Left cardiac atrium (tissue), 4 donors: ENCODE results near the gene FNDC5. TPM values are rescaled to one million over a fixed set of nuclear protein-coding genes. Genes with fewer than 3 reads are reported as not detected.
A peak's percentile ranks its signal among the peaks of the same experiment; 100 is the strongest.

Source experiments
- ATAC-seq, 2 donors: fragments of 200-7000 bp; cut with Tn5 transposase; one replicate each; pipeline ENCODE4 v1.9.1; 2020; ENCODE audit warnings: mild to moderate bottlenecking in 2 of 2, moderate library complexity in 2 of 2
- DNase-seq: peaks from one replicate; pipeline ENCODE4 v3.0.0-alpha.2; 2020
- intact Hi-C, 2 donors: fragments of 100-400 bp; cut with DNase I; formaldehyde crosslinking; loops; one replicate each; pipeline versions ENCODE4 v1.14.1 to v1.15.1; 2022 to 2023
- total RNA-seq, 2 donors: library from RNA; stranded (reverse); fragmentation: NEBNext Ultra II Directional; extraction: Animal tissue kit (Norgen Biotek cat#: 25700); gene quantifications; one replicate each; pipeline ENCODE4 v1.2.1, GENCODE V29; 2021
- donor health status: DM: no; HTN: yes; CAD: no.
- donor health status: DM: no; HTN: yes; CAD: no; lungs with severe emphysema.
- donor health status: DM: yes; HTN: yes; CAD: no.
- donor health status: Dilated cardiomyopathy.

The FNDC5 gene
- total RNA-seq, 2 donors from 2014 or later, result 74.3 to 92.5 TPM

DNA sequence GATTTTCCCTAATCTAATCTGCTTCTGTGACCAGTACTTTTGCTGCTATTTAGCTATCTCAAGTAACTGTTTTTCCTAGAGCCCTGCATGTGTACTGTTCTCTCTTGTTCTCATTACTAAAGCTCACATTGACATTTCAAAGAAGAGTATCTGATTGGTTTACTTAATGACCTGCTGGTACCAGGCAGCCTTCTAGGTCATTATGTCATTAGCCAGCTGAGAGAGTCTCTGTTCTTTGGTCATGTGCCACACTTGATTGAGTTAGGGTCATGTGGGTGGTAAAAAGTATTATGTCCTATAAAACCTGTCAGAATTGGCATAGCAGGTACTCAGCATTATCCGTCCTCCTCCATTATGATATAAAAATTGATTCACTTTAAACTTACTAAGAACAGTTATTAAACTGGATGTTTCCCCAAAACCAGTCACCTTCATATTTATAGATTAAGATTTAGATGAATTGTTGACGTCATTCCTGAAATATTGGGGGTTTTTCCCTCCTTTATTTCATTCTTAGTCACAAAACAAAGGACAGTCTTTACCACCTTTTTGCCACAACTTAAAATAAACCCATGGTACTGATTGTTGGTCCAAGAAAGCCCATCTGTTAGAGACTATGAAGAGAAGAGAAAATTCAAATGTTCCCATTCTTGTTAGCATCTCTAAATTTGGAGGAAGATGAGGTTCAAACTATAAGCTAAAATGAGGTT, 22.2 kb downstream of the FNDC5 start:
- ATAC-seq, result no peak
- DNase-seq, result no peak
- intact Hi-C loops, result no loop called here

DNA sequence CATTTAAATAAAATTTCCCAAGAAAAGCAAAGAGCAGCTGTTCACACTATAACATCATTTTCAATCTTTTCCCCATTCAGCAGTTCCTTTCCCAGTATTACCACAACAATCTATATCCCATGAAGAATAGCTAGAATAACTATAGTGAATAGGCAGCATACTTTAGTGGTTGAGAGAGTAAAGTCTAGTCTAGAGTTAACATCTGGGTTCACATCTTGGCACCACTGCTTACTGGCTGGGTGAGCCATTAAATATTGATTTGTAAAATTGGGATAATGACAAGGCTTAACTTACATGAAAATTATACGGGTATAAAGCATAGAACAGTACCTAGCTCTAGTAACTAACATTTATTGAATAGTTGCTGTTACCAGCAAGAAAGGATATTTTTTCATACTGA, 38.8 kb downstream of the FNDC5 start:
- intact Hi-C loops, result no loop called here
- ATAC-seq (no peak), DNase-seq (no peak)

DNA sequence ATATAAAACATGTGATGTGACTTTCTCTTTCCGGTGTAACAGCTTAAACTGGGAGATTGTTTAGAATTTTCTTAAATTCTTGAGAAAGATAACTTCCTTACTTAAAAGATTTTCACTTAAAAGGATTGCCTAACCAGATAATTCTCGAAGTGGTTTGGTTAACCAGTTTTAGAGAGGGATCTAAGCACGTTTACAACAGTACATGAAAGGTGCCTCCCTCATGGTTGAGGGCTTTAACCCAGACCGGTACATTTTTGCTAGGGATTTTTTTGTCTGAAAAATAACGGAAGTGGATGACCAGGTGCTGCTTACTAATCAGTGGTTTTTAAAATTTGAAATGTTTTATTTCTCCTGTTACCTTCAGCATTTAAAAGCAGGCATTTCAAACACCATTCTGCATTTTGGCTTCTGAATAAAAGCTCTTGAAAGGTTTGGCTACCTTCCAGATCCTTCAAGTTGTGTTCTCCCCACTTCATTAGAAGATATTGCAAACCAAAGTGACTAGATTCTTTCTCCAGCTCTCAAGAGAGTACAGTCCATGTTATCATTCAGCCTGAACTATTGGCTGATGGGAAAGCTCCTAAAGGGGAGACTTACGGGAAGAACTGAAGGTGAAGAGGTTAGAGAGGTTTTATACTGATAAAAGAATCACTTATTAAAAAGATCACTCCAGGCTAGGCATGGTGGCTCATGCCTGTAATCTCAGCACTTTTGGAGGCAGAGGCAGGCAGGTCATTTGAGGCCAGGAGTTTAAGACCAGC, 40.4 kb downstream of the FNDC5 start:
- DNase-seq (no peak), ATAC-seq (no peak)
- intact Hi-C loops, result no loop called here

DNA sequence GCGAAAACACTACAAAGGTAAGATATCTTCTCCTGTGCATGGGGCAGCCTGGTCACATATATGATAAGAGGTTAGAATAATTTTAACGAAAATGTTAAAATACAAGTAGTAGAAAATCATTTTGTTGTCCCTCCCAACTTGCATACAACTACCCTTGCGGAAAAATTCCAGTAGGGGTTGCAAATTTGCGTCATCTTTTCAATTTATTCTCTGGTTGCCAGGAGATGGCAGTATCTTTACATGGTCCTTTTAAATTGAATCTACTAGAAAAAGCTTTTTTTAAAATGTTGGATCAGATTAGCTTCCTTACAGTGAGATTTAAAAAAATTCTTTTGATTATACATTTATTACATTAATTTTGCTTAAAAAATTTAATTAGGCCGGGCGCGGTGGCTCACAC, 42.4 kb downstream of the FNDC5 start:
- ATAC-seq (no peak), DNase-seq (no peak)
- intact Hi-C loops, result no loop called here

DNA sequence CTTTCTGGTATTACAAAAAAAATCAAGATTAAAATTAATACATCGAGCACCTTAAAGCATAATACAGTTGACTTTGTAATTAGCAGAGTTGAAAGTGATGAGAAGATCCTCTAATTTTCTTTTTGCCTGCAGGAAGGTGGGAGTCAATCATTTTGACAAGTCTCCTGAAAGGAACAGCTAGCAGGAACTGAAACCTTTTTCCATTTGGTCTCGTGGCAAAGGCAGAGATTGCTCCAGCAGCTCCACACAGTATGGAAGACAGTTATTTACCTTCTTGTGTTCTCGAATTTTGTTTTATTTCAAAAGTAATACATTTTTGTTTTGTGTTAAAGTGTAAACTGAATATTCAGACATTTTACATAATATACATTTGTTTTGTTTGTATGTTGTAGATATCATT, 45.5 kb downstream of the FNDC5 start:
- DNase-seq (no peak), ATAC-seq (no peak)
- intact Hi-C loops, result no loop called here

DNA sequence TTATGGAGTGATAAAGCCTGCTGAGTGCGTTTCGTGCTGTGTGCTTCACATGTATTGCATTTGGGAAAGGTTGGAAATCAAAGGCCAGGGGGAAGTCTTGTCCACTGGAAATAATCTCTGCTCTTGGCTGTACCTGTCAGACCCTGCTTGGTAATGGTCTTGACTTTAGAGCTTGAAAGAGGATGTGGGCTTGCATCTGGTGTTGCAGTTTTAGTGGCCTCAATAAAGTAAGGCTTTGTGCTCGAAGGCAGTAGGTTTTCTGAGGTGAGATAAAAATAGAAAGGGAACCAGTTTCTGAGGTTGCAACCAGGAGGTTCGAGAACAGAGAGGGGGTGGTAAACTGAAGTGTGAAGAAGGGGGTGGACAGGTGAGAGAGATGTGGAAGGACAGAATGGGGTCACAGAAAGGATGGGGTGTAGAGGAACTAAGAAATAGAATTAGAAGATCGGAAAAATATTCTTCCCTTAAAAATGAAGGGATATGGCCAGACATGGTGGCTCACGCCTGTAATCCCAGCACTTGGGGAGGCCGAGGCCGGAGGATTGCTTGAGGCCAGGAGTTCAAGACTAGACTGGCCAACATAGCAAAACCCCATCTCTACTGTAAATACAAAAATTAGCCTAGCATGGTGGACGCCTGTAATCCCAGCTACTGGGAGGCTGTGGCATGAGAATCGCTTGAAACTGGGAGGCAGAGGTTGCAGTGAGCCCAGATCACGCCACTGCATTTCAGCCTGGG, 51.7 kb downstream of the FNDC5 start:
- DNase-seq, result no peak
- intact Hi-C loops, result no loop called here
- no peak for ATAC-seq

DNA sequence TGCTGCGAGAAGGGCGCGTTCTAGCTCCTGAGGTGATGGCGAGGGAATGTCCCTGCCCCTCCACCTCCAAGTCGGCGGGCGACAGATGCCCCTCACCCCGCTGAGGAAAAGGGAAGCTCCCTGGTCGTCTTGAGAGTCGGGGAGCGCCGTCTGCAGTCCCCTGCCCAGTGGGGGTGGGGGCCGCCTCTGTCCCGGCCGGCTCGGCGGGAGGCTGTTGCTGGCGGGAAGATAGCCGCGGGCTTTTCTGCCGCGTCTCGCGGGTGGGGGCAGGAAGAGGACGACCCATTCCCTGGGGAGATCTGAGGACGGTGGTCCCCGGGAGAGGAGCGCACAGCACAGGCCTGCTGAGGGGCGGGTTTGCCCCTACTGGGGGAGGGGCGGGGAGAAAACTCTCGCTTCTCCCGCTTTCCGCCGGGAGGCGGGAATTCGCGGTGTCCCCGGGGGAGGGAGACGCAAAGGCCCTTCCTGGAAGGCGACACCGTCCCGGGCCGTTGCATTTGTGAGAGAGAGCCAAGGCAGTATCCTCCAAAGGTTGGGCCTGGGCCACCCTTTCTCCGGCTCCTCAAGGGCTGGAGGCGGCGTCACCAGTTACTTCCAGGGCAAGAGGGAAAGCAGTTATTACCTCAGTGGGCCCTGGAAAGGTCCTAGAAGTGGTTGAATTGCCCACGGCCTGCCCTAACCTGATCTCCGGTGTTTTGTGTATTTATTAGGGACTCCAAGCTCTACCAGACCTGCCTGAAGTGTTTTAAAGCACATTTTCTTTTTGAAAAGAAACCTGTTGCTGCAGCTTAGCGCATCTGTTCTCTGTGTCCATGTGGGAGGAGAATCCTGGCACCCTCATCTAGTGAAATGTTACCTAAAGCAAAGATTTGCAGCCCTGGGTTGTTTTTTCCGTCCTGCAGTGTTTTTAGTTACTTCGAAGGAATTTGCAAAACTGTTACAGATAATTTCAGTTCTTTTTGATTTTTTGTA, 52.6 kb downstream of the FNDC5 start:
- DNase-seq, result peak; percentile 87
- ATAC-seq, result peak; percentile 54 to 66
- intact Hi-C loops, result no loop called here

DNA sequence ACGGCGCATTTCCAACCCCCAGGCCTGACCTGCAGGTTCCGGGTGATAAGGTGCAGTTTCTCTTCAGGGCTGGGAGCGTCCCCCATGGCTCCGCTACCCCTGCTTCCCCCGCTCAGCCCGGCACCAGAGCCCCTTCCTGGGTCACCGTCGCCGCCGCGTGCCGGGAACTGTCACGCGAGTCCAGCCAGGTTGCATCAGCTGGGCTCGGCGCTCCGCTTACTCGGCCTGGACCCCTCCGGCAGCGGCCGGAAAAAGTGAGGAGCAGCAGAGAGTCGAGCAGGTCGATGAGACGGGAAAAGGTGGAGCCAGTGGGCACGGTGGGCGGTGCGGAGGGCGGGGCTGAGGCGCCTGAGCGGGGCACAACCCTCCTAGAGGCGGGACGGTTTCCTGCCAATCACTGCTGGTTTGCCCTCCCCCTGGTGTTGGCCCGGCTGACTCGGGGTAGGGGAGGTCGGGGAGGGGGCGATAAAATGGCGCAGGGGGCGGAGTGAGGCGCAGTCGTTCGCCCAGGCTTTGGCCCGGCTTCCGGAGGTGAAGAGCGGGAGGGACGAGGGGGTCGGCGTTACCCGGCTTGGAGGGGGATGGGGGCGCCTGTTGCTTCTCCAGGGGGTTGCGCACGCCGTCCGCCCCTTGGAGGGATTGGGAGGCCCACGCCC, 53.4 kb downstream of the FNDC5 start, which contains the start of the genes S100PBP and YARS1:
Gene S100PBP (plus strand): TSS at position 495 of the 656 bp plus-strand sequence. CDS start 8,447 bp downstream, outside the sequence.
Gene YARS1 (minus strand): TSS at position 200 of the 656 bp plus-strand sequence. CDS start 114 bp downstream, at position 86.
- DNase-seq (peak; percentile 99), ATAC-seq (peak; percentile 97 to 98)
- intact Hi-C loops, result no loop called here

DNA sequence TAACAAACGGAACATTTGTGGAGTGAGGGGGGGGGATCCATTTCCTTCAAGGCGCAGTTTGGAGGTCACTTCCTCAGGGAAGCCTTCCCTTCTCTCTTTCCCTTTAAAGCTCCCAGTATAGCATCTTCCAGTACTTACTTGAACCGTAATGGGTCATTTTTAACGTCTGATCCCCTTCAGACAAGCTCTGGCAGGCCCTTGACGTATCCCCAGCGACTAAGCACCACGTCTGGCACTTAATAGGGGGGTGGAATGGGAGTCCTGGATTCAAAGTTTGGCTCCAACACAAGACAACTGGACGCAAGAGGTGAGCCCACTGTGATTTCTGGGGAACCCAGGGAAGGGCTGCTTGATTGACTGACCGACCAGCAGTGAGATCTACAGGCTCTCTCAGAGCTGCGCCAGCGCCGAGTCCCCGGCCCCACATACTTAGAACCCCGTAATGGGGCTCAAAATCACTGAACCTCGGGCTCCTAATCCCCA, 54.0 kb downstream of the FNDC5 start:
- no peak for DNase-seq
- intact Hi-C loops, result no loop called here
- peak; percentile 0 to 4 for ATAC-seq

DNA sequence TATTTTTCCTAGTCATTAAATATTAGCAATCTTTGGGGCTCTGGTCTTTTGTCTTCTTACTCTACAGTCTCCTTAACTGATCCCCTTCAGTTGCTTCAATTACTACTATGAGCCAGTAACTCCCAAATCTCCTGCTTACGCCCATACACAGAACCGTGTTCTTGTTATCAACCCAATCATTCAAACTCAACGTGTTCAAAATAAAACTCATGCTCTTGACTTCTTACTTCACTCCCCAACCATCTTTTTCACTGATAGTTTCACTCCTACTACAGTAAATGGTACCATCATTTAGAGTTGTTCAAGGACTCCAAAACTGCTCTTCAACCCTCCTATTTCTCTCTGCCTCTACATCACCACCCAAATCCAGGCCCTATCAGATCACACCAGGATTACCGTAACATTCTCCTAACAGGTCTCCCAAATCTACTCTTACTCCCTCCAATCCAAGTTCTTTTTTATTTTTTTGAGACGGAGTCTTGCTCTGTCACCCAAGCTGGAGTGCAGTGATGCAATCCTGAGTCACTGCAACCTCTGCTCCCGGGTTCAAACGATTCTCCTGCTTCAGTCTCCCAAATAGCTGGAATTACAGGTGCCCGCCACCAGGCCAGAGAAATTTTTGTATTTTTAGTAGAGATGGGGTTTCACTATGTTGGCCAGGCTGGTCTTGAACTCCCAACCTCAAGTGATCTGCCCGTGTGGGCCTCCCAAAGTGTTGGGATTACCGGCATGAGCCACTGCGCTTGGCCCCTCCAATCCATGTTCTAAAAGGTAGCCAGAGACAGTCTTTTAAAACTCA, 56.6 kb downstream of the FNDC5 start:
- ATAC-seq (no peak), DNase-seq (no peak)
- intact Hi-C loops, result no loop called here

Other genes with a start within 250 kb of the FNDC5 start
- gene ZBTB8OS, start 220.4 kb downstream of the FNDC5 start, total RNA-seq, result 10 to 100 TPM; 26.2 to 32.7 TPM
- gene RBBP4, start 219.7 kb downstream of the FNDC5 start, total RNA-seq, result 100 to 1,000 TPM in 1 of 2 donors, 10 to 100 TPM in 1; 95.8 to 108 TPM
- gene SYNC, start 168.1 kb downstream of the FNDC5 start, total RNA-seq, result 10 to 100 TPM; 14.5 to 15.8 TPM
- gene YARS1, start 53.6 kb downstream of the FNDC5 start, total RNA-seq, result 10 to 100 TPM; 36.7 to 70.0 TPM
- gene S100PBP, start 53.3 kb downstream of the FNDC5 start, total RNA-seq, result 10 to 100 TPM; 16.2 to 17.5 TPM
- gene HPCA, start 15.6 kb upstream of the FNDC5 start, total RNA-seq, result not detected
- 10 to 100 TPM; 11.4 to 11.5 TPM for gene TMEM54, start 30.5 kb upstream of the FNDC5 start, total RNA-seq
- gene RNF19B, start 93.9 kb upstream of the FNDC5 start, total RNA-seq, result 10 to 100 TPM; 10.7 to 12.8 TPM
- 100 to 1,000 TPM; 121 to 142 TPM for gene AK2, start 166.0 kb upstream of the FNDC5 start, total RNA-seq
- 1 to 10 TPM; 1.8 to 2.6 TPM for gene AZIN2, start 210.2 kb upstream of the FNDC5 start, total RNA-seq